ENCODE measurements around the gene LCN6.
"Not testable (repeated sequence)": the region's sequence is repeated elsewhere in the genome, so short reads cannot be mapped to it uniquely, and the experiment has no call there.

Gene LCN6

GRCh38 chr9:136759436-136760325 lies 11.4 kb upstream of the LCN6 start:
- DNase-seq (ENCODE audit: low spot score), result no peak

- no peak for DNase-seq (ENCODE audit: low spot score)
These were observed 10.7 kb upstream of the LCN6 start for GRCh38 chr9:136759001-136759400.

- DNase-seq (ENCODE audit: low spot score), result no peak
These were observed 9.4 kb upstream of the LCN6 start for GRCh38 chr9:136757751-136758140.

GRCh38 chr9:136757328-136757727 lies 9.0 kb upstream of the LCN6 start:
- no peak for DNase-seq (ENCODE audit: low spot score)

- DNase-seq (ENCODE audit: low spot score), result no peak
These were observed 8.5 kb upstream of the LCN6 start for GRCh38 chr9:136756836-136757235.

- DNase-seq (ENCODE audit: low spot score), result no peak
These were observed 7.8 kb upstream of the LCN6 start for GRCh38 chr9:136756134-136756438.

GRCh38 chr9:136755302-136756133 lies 7.2 kb upstream of the LCN6 start:
- not testable (repeated sequence) for DNase-seq (ENCODE audit: low spot score)

- DNase-seq (ENCODE audit: low spot score), result no peak
These were observed 6.4 kb upstream of the LCN6 start for GRCh38 chr9:136754626-136755301.

GRCh38 chr9:136754059-136754572 lies 5.8 kb upstream of the LCN6 start:
- no peak for DNase-seq (ENCODE audit: low spot score)

GRCh38 chr9:136753371-136754058 lies 5.2 kb upstream of the LCN6 start:
- no peak for DNase-seq (ENCODE audit: low spot score)

GRCh38 chr9:136751814-136752213 lies 3.5 kb upstream of the LCN6 start:
- no peak for DNase-seq (ENCODE audit: low spot score)

GRCh38 chr9:136751244-136751643 lies 2.9 kb upstream of the LCN6 start:
- no peak for DNase-seq (ENCODE audit: low spot score)

GRCh38 chr9:136750526-136750925 lies 2.2 kb upstream of the LCN6 start:
- DNase-seq (ENCODE audit: low spot score), result no peak

GRCh38 chr9:136748666-136749611 lies 614 bp upstream of the LCN6 start:
- no peak for DNase-seq (ENCODE audit: low spot score)

GRCh38 chr9:136747161-136748060 lies 914 bp downstream of the LCN6 start:
- DNase-seq (ENCODE audit: low spot score), result no peak

- no peak for DNase-seq (ENCODE audit: low spot score)
These were observed 1.7 kb downstream of the LCN6 start for GRCh38 chr9:136746621-136747020.

GRCh38 chr9:136746155-136746490 lies 2.2 kb downstream of the LCN6 start:
- DNase-seq (ENCODE audit: low spot score), result no peak

- no peak for DNase-seq (ENCODE audit: low spot score)
These were observed 2.8 kb downstream of the LCN6 start for GRCh38 chr9:136745389-136746154.

GRCh38 chr9:136744773-136745172 lies 3.6 kb downstream of the LCN6 start:
- DNase-seq (ENCODE audit: low spot score), result no peak

All from HuH-7 (cell line).